Activated CD4-positive, alpha-beta T cell treated with anti-CD3 and anti-CD28 coated beads, Interleukin-2, amount 10 ng/mL, durations not matched to agents 7 days and 5 days (primary cell): ENCODE measurements around the gene DNAJC7. TPM values are rescaled to one million over a fixed set of nuclear protein-coding genes. Genes with fewer than 3 reads are reported as not detected.
A peak's percentile ranks its signal among the peaks of the same experiment; 100 is the strongest.
"Not testable (repeated sequence)": the region's sequence is repeated elsewhere in the genome, so short reads cannot be mapped to it uniquely, and the experiment has no call there.

Experiments used
- CTCF ChIA-PET: fragments of 350-600 bp; sonication (Branson Sonifier 250); formaldehyde crosslinking; loops from one replicate; lab custom pipeline; 2021; ENCODE audit warnings: antibody characterized with exemption; lab: Charles Lee
- POLR2A ChIA-PET: fragments of 350-600 bp; sonication (Branson Sonifier 250); formaldehyde crosslinking; loops from one replicate; lab custom pipeline; 2021; ENCODE audit warnings: antibody characterized with exemption; lab: Charles Lee
- DNase-seq: peaks from one replicate; pipeline ENCODE4 v3.0.0-alpha.2; 2020
- H3K27ac Mint-ChIP-seq: one replicate; pipeline ENCODE4 v1.8.0; 2021; ENCODE audit warnings: mild to moderate bottlenecking, moderate library complexity, mixed read lengths
- H3K27me3 Mint-ChIP-seq: one replicate; pipeline ENCODE4 v1.8.0; 2021; ENCODE audit warnings: mixed read lengths
- H3K36me3 Mint-ChIP-seq: one replicate; pipeline ENCODE4 v1.8.0; 2021; ENCODE audit warnings: low read depth, mixed read lengths
- H3K4me1 Mint-ChIP-seq: one replicate; pipeline ENCODE4 v1.8.0; 2021; ENCODE audit warnings: mixed read lengths
- H3K4me3 Mint-ChIP-seq: one replicate; pipeline ENCODE4 v1.8.0; 2021; ENCODE audit warnings: mild to moderate bottlenecking, moderate library complexity, mixed read lengths
- H3K9me3 Mint-ChIP-seq: one replicate; pipeline ENCODE4 v1.8.0; 2021; ENCODE audit warnings: mixed read lengths
- total RNA-seq, 2 experiments: library from RNA; stranded (reverse); gene quantifications; one replicate each; pipeline ENCODE4 v1.2.3, GENCODE V29; 2021

The DNAJC7 gene
- total RNA-seq, 2 experiments from 2014 or later: 93.3 to 94.8 TPM

DNA sequence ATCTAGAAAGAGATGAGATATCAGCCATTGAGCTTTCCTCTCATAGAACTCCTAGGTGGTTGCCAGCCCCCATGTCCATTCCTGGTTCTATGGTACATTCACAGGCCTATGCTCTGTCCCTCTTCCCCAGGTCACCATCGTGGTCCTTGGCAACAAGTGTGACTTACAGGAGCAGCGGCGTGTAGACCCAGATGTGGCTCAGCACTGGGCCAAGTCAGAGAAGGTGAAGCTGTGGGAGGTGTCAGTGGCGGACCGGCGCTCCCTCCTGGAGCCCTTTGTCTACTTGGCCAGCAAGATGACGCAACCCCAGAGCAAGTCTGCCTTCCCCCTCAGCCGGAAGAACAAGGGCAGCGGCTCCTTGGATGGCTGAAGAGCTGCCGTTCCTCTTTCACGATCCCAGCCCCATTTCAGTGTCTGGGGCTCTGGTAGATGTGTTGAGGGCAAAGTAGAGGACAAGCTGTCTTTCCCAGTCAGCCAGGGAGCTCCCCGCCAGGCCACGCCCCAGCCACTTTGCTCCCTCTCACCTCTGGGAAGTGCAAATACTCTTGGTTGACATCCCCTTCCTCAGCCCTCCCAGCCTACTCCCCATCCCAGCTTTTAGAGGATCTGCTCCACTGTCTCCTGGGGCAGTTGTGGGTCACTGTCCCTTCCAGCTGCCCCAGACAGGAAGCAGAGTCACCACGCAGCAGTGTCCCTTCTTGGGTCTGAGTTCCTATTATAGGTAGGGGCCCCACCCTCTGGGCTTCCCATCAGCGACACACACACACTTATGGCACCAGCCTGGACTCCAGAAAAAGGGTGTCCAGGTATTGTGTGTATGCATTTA lies 6.5 kb upstream of the DNAJC7 start:
- H3K27ac Mint-ChIP-seq: no peak overlapping the region
- DNase-seq: no peak
- POLR2A ChIA-PET: no interaction called here
- no peaks in the 10 kb centered on the region for H3K27me3 Mint-ChIP-seq
- H3K4me3 Mint-ChIP-seq: no peak overlapping the region
- peaks cover 5% of the 10 kb centered on the region for H3K9me3 Mint-ChIP-seq
- CTCF ChIA-PET: interaction anchor here (0.7 to 7.5 kb wide), 8 partner anchors 6 to 869 kb away, joined by 3 to 53 read pairs (median 3); partner anchors contain the start of genes DHX58, DNAJC7 and NKIRAS2
- H3K36me3 Mint-ChIP-seq: peaks cover 11% of the 10 kb centered on the region
- H3K4me1 Mint-ChIP-seq: peaks cover 42% of the 10 kb centered on the region

DNA sequence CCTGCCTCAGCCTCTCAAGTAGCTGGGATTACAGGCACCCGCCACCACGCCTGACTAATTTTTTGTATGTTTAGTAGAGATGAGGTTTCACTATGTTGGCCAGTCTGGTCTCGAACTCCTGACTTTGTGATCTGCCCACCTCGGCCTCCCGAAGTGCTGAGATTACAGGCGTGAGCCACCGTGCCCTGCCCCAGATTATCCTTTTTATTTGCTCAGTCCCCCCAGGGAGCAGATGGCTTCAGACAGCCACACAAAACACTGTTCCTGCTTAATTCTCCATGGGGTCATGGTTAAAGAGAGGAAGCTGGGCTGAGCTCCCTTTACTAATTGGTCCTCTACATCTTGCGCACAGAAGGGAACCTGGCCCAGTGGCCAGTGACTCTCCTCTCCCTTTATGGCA lies 3.6 kb upstream of the DNAJC7 start:
- Mint-ChIP-seq H3K36me3 (peaks cover 17% of the 10 kb centered on the region), H3K4me1 (peaks cover 56% of the 10 kb centered on the region), H3K4me3 (peak overlapping the region; percentile 98), H3K27ac (peak overlapping the region; percentile 90)
- POLR2A ChIA-PET, DNase-seq, H3K9me3 Mint-ChIP-seq, H3K27me3 Mint-ChIP-seq: not testable (repeated sequence)
- CTCF ChIA-PET: interaction anchor here (1.0 to 7.5 kb wide), 16 partner anchors 13 to 386 kb away, joined by 3 to 71 read pairs (median 4); partner anchors contain the start of genes DHX58 and KCNH4

DNA sequence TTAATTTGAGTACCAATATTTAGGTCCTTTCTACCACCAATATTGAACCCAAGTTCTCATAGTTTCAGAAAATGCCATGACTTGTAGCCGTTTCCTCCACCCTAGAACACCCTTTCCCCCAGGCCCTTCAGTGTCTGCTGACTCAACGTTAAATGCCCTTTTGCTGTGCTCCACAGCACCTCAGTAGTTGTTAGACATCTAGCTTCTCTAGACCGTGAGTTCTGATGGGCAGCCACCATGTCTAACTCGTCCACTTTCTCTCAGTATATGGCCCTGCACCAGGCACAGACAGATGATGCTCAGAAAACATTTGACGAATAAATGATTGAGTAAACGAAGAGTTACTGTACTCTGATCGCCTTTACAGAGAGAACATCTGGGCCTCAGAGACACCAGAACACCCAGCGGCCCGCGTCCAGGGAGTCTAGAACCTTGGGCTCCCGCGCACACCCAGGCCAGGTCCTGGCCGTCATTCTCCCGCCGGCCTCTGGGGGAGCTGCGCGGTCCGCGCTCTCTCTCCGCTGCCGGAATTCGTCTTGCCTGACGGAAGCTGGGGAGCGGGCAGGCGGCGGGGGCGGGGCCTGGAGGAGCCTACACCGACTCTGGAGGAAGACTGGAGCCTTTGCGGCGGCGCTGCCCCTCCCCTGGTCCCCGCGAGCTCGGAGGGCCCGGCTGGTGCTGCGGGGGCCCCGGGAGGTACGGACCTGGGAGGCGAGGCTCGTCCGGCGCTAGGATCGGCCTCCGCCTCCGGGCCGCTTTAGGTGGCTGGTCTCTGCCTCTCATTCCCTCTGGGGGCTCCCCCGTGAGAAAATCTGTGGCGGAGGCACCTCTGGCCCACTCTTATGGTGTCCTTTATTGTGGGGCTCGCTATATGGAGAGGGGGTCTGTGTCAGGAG lies 2.5 kb upstream of the DNAJC7 start, which contains the start of gene NKIRAS2:
Gene NKIRAS2 (plus strand): TSS at position 582 of the 896 bp plus-strand sequence. CDS start 1,488 bp downstream, outside the sequence.
- ChIA-PET CTCF (interaction anchor here (0.6 to 7.5 kb wide), 31 partner anchors 8 to 505 kb away, joined by 3 to 71 read pairs (median 4); partner anchors contain the start of genes DHX58, KCNH4 and ODAD4), POLR2A (interaction anchor here (0.6 kb wide), 1 partner anchor 36 kb away, joined by 3 read pairs; no protein-coding TSS in a partner anchor)
- Mint-ChIP-seq H3K4me1 (peaks cover 63% of the 10 kb centered on the region), H3K27me3 (no peaks in the 10 kb centered on the region), H3K36me3 (peaks cover 21% of the 10 kb centered on the region), H3K4me3 (peak within 1 kb of the TSS; percentile 99), H3K9me3 (peaks cover 5% of the 10 kb centered on the region), H3K27ac (peak within 1 kb of the TSS; percentile 90)
- DNase-seq: peak; percentile 95

DNA sequence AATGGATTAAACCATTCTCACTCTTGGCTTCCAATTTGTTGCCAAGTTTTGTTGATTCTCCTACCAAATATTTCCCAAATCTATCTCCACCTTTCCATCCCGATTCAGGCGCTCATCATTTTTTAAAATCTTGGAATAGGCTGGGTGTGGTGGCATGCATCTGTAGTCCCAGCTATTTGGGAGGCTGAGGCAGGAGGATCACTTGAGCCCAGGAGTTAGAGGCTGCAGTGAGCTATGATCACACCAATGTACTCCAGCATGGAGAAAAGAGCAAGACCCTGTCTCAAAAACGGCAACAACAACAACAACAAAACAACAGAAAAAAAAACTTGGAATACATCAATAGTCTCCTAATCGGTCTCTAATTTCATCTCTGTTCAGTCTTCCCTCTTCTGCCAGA lies 1.7 kb upstream of the DNAJC7 start:
- Mint-ChIP-seq H3K27ac (peak overlapping the region; percentile 85), H3K4me1 (peaks cover 61% of the 10 kb centered on the region), H3K36me3 (peaks cover 19% of the 10 kb centered on the region), H3K27me3 (no peaks in the 10 kb centered on the region), H3K9me3 (peaks cover 5% of the 10 kb centered on the region), H3K4me3 (peak overlapping the region; percentile 99)
- CTCF ChIA-PET: interaction anchor here (0.9 to 7.5 kb wide), 14 partner anchors 9 to 175 kb away, joined by 3 to 71 read pairs (median 6); partner anchors contain the start of genes DHX58, GHDC and KCNH4
- POLR2A ChIA-PET: no interaction called here
- DNase-seq: no peak

DNA sequence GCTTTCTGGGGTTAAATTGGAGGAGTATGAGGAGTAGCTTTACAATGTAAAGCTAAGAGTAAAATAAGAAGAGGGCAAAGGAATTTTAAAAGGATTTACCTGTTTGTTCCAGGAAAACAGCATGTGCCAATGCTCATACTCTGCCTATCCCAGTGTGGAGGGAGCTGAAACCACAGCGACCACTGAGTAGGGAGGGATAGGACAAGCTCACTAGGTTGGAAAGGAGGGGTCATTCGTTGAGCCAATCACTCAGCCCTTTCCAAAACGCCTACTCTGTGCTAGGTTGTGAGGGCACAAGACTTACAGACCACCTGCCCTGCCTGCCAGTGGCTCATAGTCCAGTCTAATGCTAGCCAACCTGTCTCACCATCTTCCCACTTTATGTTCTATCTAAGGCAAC lies 1.1 kb upstream of the DNAJC7 start:
- Mint-ChIP-seq H3K27ac (peak overlapping the region; percentile 100), H3K4me3 (peak overlapping the region; percentile 99), H3K9me3 (peaks cover 5% of the 10 kb centered on the region), H3K36me3 (peaks cover 14% of the 10 kb centered on the region), H3K4me1 (peaks cover 64% of the 10 kb centered on the region), H3K27me3 (no peaks in the 10 kb centered on the region)
- CTCF ChIA-PET: interaction anchor here (0.8 to 7.5 kb wide), 15 partner anchors 10 to 176 kb away, joined by 3 to 71 read pairs (median 4); partner anchors contain the start of genes DHX58 and GHDC
- DNase-seq: no peak
- POLR2A ChIA-PET: interaction anchor here (0.6 to 1.1 kb wide), 2 partner anchors 89 to 100 kb away, joined by 3 read pairs; no protein-coding TSS in a partner anchor

DNA sequence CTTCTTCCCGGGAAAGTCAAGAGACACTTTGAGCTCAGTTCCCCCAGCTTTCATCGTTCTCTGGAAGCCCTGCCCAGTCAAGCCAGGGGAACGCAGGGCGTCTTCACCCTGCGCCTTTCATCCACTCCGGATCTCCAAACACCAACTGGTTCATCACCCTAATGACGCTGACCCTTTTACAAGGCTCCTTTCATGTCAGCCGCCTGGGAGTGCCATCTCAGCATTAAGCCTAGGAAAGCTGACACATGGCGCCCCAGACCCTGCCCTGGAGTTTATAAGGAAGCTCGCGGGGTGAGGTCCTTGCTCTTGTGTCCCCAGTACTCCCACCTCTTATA lies 594 bp upstream of the DNAJC7 start:
- peaks cover 5% of the 10 kb centered on the region for H3K9me3 Mint-ChIP-seq
- no peak for DNase-seq
- CTCF ChIA-PET: interaction anchor here (0.6 to 7.5 kb wide), 16 partner anchors 10 to 176 kb away, joined by 3 to 71 read pairs (median 4); partner anchors contain the start of genes DHX58 and GHDC
- H3K4me1 Mint-ChIP-seq: peaks cover 68% of the 10 kb centered on the region
- peaks cover 16% of the 10 kb centered on the region for H3K36me3 Mint-ChIP-seq
- H3K27ac Mint-ChIP-seq: peak overlapping the region; percentile 100
- H3K27me3 Mint-ChIP-seq: no peaks in the 10 kb centered on the region
- POLR2A ChIA-PET: interaction anchor here (0.6 to 1.1 kb wide), 6 partner anchors 90 to 297 kb away, joined by 3 to 6 read pairs (median 4); partner anchors contain the start of gene DHX58
- peak overlapping the region; percentile 99 for H3K4me3 Mint-ChIP-seq

DNA sequence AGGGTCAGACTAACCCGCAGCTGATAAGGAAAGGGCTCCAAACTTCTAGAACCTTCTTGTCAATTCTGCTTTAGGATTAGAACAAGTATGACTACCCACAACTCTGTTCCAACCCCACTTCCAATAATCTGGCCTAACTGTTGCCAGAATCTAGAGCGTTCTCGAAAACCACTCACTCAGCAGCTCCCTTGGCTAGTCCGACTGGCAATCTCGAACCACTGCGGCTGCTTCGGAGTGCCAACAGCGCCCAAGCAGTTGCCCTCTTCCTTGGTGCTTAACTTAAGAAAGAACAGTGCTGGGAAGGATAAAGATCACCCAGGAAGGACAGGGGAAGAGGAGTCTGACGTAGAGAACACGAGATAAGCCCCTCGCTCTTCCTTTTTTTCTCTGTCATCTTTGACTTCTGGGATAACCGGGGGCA lies 818 bp downstream of the DNAJC7 start:
- H3K4me3 Mint-ChIP-seq: peak overlapping the region; percentile 99
- peaks cover 13% of the 10 kb centered on the region for H3K36me3 Mint-ChIP-seq
- CTCF ChIA-PET: interaction anchor here (0.6 to 7.5 kb wide), 8 partner anchors 11 to 1914 kb away, joined by 3 to 71 read pairs (median 10); partner anchors contain the start of gene DHX58
- POLR2A ChIA-PET: no interaction called here
- H3K27ac Mint-ChIP-seq: peak overlapping the region; percentile 100
- no peaks in the 10 kb centered on the region for H3K27me3 Mint-ChIP-seq
- DNase-seq: no peak
- H3K9me3 Mint-ChIP-seq: peaks cover 5% of the 10 kb centered on the region
- peaks cover 72% of the 10 kb centered on the region for H3K4me1 Mint-ChIP-seq

DNA sequence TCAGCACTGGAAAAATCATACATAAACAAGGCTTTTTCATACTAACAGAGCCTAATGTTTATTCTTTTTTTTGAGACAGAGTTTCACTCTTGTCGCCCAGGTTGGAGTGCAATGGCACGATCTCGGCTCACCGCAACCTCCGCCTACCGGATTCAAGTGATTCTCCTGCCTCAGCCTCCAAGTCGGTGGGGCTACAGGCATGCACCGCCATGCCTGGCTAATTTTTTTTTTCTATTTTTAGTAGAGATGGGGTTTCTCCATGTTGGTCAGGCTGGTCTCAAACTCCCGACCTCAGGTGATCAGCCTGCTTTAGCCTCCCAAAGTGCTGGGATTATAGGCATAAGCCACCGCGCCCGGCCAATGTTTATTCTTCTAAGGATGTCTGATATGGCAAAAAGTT lies 3.5 kb downstream of the DNAJC7 start:
- H3K9me3 Mint-ChIP-seq, DNase-seq, H3K27ac Mint-ChIP-seq, CTCF ChIA-PET, POLR2A ChIA-PET, H3K4me3 Mint-ChIP-seq, H3K27me3 Mint-ChIP-seq: not testable (repeated sequence)
- Mint-ChIP-seq H3K4me1 (peaks cover 68% of the 10 kb centered on the region), H3K36me3 (peaks cover 23% of the 10 kb centered on the region)

DNA sequence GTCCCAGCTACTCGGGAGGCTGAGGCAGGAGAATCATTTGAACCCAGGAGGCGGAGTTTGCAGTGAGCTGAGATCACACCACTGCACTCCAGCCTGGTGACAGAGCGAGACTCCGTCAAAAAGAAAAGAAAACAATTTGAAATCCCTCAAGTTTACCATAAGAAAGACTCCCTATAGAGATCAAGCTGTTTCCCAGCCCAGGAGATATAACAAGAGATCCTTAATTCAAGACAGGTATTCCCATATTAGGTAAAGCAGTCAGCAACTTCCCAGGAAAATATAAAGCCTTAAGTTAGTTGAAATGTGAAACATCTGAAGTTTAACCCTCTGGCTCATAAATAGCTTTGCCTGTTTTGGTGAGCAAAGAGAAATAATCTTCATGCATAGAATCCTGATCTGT lies 4.9 kb downstream of the DNAJC7 start:
- DNase-seq, H3K9me3 Mint-ChIP-seq, H3K4me3 Mint-ChIP-seq, CTCF ChIA-PET, H3K27ac Mint-ChIP-seq, H3K27me3 Mint-ChIP-seq: not testable (repeated sequence)
- peaks cover 23% of the 10 kb centered on the region for H3K36me3 Mint-ChIP-seq
- POLR2A ChIA-PET: interaction anchor here (1.2 kb wide), 1 partner anchor 46 kb away, joined by 4 read pairs; the partner anchor contains the start of gene CNP
- peaks cover 57% of the 10 kb centered on the region for H3K4me1 Mint-ChIP-seq

DNA sequence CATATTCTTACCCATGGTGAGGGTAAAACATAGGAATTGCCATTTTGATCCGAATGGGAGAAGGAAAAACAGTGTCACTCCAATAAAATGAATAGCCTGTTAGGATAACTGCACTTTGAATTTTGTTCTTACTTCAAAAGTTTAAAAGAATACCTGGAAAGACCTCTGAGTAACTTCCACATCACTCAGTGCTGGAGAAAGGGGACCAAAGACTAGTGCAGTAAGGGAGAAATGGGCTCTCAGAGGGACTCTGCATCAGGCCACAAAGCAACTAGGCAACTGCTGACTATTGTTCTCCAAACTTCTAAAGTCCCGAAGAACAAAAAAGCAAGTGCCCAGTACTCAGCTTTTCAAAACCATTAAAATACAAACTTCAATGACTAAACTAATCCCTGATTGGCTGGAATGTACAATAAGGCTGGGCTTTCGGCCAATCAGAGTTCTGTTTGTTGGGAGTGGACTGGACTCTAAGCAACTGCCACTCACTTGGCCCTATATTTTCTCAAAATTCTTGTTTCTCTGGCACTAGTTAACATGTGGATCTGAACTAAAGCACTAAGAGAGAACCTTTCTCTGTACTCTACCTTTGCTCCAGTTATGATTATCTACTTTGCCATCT lies 6.2 kb downstream of the DNAJC7 start:
- POLR2A ChIA-PET: no interaction called here
- Mint-ChIP-seq H3K27ac (no peak overlapping the region), H3K4me1 (peaks cover 53% of the 10 kb centered on the region), H3K4me3 (no peak overlapping the region), H3K27me3 (no peaks in the 10 kb centered on the region), H3K9me3 (no peaks in the 10 kb centered on the region), H3K36me3 (peaks cover 20% of the 10 kb centered on the region)
- DNase-seq: no peak
- CTCF ChIA-PET: no interaction called here

DNA sequence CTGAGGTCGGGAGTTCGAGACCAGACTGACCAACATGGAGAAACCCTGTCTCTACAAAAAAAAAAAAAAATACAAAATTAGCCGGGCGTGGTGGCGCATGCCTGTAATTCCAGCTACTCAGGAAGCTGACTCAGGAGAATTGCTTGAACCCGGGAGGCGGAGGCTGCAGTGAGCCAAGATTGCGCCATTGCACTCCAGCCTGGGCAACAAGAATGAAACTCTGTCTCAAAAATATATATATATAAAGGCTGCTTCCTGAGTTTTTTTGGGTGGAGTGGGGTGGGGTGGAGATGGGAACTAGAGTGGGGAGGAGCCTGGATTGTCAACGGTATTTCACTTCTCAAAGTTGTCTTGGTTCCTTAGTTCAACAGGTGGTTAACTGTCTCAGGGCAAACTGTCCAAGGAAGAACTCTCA lies 7.0 kb downstream of the DNAJC7 start:
- H3K4me3 Mint-ChIP-seq, DNase-seq, H3K27ac Mint-ChIP-seq, H3K9me3 Mint-ChIP-seq, H3K27me3 Mint-ChIP-seq, POLR2A ChIA-PET: not testable (repeated sequence)
- CTCF ChIA-PET: interaction anchor here (9.2 kb wide), 1 partner anchor 8 kb away, joined by 62 read pairs; the partner anchor contains the start of genes DNAJC7 and NKIRAS2
- peaks cover 47% of the 10 kb centered on the region for H3K4me1 Mint-ChIP-seq
- peaks cover 20% of the 10 kb centered on the region for H3K36me3 Mint-ChIP-seq
